HG03460 (cell line): ENCODE results near the gene AXIN2.
"Not testable (repeated sequence)": the region's sequence is repeated elsewhere in the genome, so short reads cannot be mapped to it uniquely, and the experiment has no call there.

Source experiments
- ATAC-seq: cut with Tn5 transposase; IDR thresholded peaks from one replicate; pipeline ENCODE4 v1.9.1; 2021; ENCODE audit not compliant: unreplicated experiment

Gene AXIN2

DNA sequence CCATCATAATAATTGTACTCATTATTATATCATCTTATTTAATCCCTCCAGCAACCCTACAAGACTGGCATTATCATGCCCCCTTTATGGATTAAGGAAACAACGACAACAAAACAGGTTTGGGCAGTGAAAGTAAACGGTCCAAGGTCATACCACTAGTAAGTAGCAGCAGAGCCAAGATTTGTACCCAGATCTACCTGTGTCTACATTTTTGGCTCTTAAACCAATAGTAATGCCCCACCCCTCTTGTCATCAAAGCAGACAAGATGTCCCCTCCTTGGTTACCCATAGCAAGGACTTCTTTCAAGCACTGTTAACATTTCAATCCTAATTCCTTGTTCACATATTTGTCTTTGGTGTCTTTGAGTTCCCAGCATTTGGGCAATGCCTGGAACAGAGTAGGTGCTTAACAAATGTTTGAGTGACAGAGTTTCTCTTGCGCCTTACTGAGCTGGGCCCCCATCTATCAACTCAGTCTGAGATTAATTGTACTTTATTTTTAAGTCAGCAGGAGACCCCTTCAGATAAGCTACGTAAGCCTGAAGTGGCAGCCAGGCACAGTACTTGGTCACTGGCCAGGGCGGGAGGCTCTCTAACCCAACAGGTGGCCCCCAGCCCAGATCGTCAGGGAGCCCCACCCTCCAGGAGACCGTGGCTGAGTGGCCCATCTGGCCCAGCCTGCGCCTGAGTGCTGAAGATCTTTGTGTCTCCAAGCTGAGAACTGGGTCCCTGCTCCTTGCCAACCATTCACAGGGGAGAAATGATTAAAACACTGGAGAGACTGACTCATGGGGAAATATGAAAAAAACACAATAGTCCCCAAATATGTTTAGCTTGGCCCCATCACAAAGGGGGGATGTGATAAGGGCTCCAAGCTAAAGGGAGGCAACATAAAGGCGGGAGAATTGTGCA lies 75.8 kb downstream of the AXIN2 start:
- no peak for ATAC-seq

DNA sequence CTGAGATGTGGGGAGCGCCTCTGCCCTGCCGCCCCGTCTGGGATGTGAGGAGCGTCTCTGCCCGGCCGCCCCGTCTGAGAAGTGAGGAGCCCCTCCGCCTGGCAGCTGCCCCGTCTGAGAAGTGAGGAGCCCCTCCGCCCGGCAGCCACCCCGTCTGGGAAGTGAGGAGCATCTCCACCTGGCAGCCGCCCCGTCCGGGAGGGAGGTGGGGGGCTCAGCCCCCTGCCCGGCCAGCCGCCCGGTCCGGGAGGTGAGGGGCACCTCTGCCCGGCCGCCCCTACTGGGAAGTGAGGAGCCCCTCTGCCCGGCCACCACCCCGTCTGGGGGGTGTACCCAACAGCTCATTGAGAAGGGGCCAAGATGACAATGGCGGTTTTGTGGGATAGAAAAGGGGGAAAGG lies 77.0 kb downstream of the AXIN2 start:
- ATAC-seq = not testable (repeated sequence)

DNA sequence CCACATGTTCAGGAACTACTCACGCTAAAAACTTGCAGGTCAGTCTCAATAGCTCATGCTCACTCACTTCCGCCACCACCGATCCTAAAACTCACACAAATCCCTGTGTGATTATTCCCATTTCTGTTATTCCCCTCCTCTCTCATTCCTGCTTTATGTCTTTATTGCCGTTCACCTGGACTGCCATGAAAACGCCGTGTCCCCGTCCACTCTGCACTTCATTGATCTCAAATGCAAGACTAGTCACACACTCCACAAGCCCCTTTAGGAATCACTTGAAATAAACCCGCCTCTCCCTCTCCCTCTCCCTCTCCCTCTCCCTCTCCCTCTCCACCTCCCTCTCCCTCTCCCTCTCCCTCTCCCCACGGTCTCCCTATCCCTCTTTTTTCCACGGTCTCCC lies 78.0 kb downstream of the AXIN2 start:
- ATAC-seq = no peak

DNA sequence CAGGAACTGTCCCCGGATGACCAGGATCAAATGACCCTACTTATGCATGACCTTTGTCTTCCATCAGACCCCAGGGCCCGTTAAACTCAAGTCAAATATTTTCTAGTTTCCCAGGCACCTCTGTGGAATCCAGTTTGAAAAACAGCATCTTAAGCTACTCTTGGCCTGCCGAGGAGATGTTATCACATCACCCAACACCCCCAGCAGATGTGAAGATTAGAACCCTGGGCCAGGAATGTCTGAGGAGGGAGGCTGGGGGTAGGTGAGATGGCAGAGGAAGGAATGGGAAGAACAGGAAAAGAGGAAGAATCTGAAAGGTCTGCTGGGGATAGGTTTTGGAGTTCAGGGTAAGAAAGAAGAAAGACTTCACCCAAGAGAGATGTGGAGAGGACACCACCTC lies 79.2 kb downstream of the AXIN2 start:
- no peak for ATAC-seq

DNA sequence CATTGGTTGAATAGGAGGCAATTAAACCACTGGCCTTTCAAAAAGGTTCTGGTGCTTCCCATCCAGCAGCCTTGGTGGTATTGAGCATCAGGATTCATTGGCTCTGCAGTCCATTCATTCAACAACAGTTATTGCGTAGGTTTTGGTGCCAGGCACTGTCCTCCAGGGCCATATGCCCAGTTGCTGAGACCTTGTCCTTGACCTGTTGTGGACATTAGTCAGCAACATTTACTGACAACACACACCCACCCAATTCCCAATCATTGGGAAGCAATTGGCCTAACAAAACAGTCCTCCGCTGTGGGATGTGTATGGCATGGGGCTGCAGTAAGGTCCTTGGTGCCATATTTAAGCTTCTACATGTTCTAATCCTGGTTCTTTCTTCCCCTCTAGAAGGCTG lies 82.2 kb downstream of the AXIN2 start:
- no peak for ATAC-seq
